Thoracic aorta (tissue), 2 donors: ENCODE data around the gene PLK5. TPM values are rescaled to one million over a fixed set of nuclear protein-coding genes. Genes with fewer than 3 reads are reported as not detected.

Source experiments
- ATAC-seq: fragments of 150-250 bp; one replicate; pipeline ENCODE4 v1.8.0; 2017; ENCODE audit warnings: low read depth; ENCODE audit not compliant: insufficient number of reproducible peaks, low FRiP score
- DNase-seq: peaks from one replicate; pipeline ENCODE4 v3.0.0-alpha.2; 2020; ENCODE audit warnings: low spot score
- H3K27ac ChIP-seq, 2 donors: fragments of 200-600 bp; sonication (generic); 1 replicate in 1 of 2; 2 replicates in 1 of 2; pipeline ENCODE4 v1.5.1; 2016; ENCODE audit warnings: mild to moderate bottlenecking in 2 of 2, moderate library complexity in 2 of 2
- H3K27me3 ChIP-seq: fragments of 200-600 bp; sonication (generic); replicated peaks from 2 replicates; pipeline ENCODE4 v1.6.0; 2016; ENCODE audit warnings: mild to moderate bottlenecking; ENCODE audit not compliant: insufficient read depth
- H3K36me3 ChIP-seq: fragments of 200-600 bp; sonication (generic); one replicate; pipeline ENCODE4 v1.5.1; 2016
- H3K4me1 ChIP-seq, 2 donors: fragments of 200-600 bp; sonication (generic); 1 replicate in 1 of 2; 2 replicates in 1 of 2; pipeline versions ENCODE4 v1.5.1 to v1.6.0; 2016; ENCODE audit warnings: low read depth in 2 of 2, mild to moderate bottlenecking in 1 of 2; ENCODE audit not compliant: control insufficient read depth in 1 of 2
- H3K4me3 ChIP-seq: fragments of 200-600 bp; sonication (generic); 2 replicates; pipeline ENCODE4 v1.5.1; 2016; ENCODE audit warnings: mild to moderate bottlenecking
- H3K9me3 ChIP-seq: fragments of 200-600 bp; sonication (generic); 2 replicates; pipeline ENCODE4 v1.5.1; 2016
- CTCF ChIP-seq: fragments of 200-600 bp; sonication (generic); IDR thresholded peaks from one replicate; pipeline ENCODE4 v1.5.1; 2019; ENCODE audit warnings: antibody characterized with exemption
- total RNA-seq, 2 donors: library from RNA; depleted of rRNA; stranded (reverse); fragments of >200 nt; gene quantifications; one replicate each; pipeline versions ENCODE4 v1.1.0 to v1.2.3, GENCODE V29; 2016

The PLK5 gene
- total RNA-seq, 2 donors from 2014 or later = not detected

- no peaks in the 10 kb centered on the region for H3K9me3 ChIP-seq
- H3K27ac ChIP-seq = no peak overlapping the region
- no peak for TF ChIP-seq CTCF
- ATAC-seq = no peak
- no peak for DNase-seq
- no peaks in the 10 kb centered on the region for H3K36me3 ChIP-seq
- no peak overlapping the region for H3K4me3 ChIP-seq
- H3K4me1 ChIP-seq = peaks cover 0 to 9% of the 10 kb centered on the region in 2 donors
- no peaks in the 10 kb centered on the region for H3K27me3 ChIP-seq
Observed at GRCh38 chr19:1563251-1563650, 39.4 kb downstream of the PLK5 start.

GRCh38 chr19:1566392-1567115, 42.7 kb downstream of the PLK5 start:
- H3K4me1 ChIP-seq = peaks cover 3 to 14% of the 10 kb centered on the region in 2 donors
- DNase-seq (no peak), ATAC-seq (peak; percentile 28)
- no peaks in the 10 kb centered on the region for H3K9me3 ChIP-seq
- TF ChIP-seq CTCF = no peak
- H3K4me3 ChIP-seq = peak overlapping the region; percentile 86
- no peaks in the 10 kb centered on the region for H3K36me3 ChIP-seq
- H3K27ac ChIP-seq = peak overlapping the region; percentile 58 to 66
- no peaks in the 10 kb centered on the region for H3K27me3 ChIP-seq

GRCh38 chr19:1567116-1567847, 43.4 kb downstream of the PLK5 start:
- TF ChIP-seq CTCF = no peak
- H3K36me3 ChIP-seq = no peaks in the 10 kb centered on the region
- peak overlapping the region; percentile 86 for H3K4me3 ChIP-seq
- peak overlapping the region; percentile 58 to 66 for H3K27ac ChIP-seq
- H3K9me3 ChIP-seq = no peaks in the 10 kb centered on the region
- peak; percentile 8 for ATAC-seq
- no peaks in the 10 kb centered on the region for H3K27me3 ChIP-seq
- peaks cover 3 to 14% of the 10 kb centered on the region in 2 donors for H3K4me1 ChIP-seq
- DNase-seq = no peak

GRCh38 chr19:1567848-1568227, 44.0 kb downstream of the PLK5 start:
- Histone ChIP-seq H3K36me3 (no peaks in the 10 kb centered on the region), H3K4me1 (peaks cover 3 to 14% of the 10 kb centered on the region in 2 donors), H3K27me3 (no peaks in the 10 kb centered on the region), H3K27ac (no peak overlapping the region), H3K9me3 (no peaks in the 10 kb centered on the region), H3K4me3 (no peak overlapping the region)
- no peak for DNase-seq
- no peak for TF ChIP-seq CTCF
- ATAC-seq = no peak

- ATAC-seq (no peak), DNase-seq (no peak)
- Histone ChIP-seq H3K36me3 (no peaks in the 10 kb centered on the region), H3K27ac (peak within 1 kb of the TSS; percentile 58 to 66), H3K4me3 (peak within 1 kb of the TSS; percentile 86), H3K27me3 (no peaks in the 10 kb centered on the region), H3K9me3 (no peaks in the 10 kb centered on the region), H3K4me1 (peaks cover 3 to 14% of the 10 kb centered on the region in 2 donors)
- no peak for TF ChIP-seq CTCF
Observed at GRCh38 chr19:1568320-1569019, 44.6 kb downstream of the PLK5 start, which contains the start of gene MEX3D. Gene MEX3D, minus strand, starts transcription at chr19:1568325. Its CDS starts 267 bp downstream, at chr19:1568058.
